AG09319 (cell line): ENCODE data around the gene CALB2.

Experiments
- DNase-seq: peaks from one replicate; pipeline ENCODE4 v3.0.0-alpha.2; 2010; ENCODE audit warnings: low read depth; ENCODE audit errors: extremely low read depth
- TF ChIP-seq, protein P1 (sequence below): IDR thresholded peaks from 2 replicates; pipeline ENCODE4 v1.5.1; 2011; ENCODE audit warnings: low read depth, mild to moderate bottlenecking, inconsistent platforms, low read length, moderate library complexity

The CALB2 gene

DNA sequence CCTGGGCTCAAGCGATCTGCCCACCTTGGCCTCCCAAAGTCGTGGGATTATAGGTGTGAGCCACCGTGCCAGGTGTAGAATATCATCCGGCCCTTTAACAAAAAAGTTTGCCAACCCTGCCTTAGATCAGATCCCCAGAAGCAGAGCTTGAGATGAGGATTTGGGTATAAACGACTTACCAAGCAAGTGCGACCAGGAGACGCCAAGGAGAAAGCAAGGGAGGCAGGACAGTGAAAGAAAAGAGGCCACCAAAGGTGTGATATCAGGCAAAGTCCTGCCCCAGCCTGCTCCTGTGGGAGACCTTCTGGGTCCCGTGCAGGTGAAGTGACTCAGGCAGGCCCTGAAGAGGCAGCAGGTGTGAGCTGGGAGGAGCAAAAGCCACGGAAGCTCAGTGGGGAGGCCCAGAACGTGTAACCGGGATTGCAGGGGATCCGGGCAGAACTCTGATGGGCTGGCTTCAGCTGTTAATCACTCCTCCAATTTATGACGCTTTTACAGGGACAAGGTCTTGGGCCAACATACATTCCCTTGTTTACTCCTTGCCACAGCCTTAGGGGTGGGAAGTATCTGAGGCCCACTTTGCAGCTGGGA lies 14.1 kb upstream of the CALB2 start:
- no peak for DNase-seq
- TF ChIP-seq, protein P1, sequence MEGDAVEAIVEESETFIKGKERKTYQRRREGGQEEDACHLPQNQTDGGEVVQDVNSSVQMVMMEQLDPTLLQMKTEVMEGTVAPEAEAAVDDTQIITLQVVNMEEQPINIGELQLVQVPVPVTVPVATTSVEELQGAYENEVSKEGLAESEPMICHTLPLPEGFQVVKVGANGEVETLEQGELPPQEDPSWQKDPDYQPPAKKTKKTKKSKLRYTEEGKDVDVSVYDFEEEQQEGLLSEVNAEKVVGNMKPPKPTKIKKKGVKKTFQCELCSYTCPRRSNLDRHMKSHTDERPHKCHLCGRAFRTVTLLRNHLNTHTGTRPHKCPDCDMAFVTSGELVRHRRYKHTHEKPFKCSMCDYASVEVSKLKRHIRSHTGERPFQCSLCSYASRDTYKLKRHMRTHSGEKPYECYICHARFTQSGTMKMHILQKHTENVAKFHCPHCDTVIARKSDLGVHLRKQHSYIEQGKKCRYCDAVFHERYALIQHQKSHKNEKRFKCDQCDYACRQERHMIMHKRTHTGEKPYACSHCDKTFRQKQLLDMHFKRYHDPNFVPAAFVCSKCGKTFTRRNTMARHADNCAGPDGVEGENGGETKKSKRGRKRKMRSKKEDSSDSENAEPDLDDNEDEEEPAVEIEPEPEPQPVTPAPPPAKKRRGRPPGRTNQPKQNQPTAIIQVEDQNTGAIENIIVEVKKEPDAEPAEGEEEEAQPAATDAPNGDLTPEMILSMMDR: no peak

DNA sequence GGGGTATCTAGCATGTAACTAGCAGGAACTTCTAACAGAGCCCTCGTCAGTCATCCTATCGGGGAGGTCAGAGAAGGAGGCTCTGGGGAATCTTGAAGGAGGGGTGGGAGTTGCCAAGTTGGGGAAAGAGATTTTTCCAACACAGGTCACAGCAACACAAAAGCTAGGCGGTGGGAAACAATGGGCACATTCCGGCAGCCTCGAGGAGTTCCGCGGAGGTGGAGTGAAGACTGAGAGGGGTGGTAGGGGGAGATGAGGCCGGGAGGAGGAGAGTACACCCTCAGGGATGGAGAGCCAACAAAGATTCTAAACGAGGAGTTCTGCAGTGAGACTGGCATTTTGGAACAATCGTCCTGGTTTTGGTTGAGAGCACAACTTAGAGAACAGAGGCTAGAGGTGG lies 13.5 kb upstream of the CALB2 start:
- TF ChIP-seq, protein P1: no peak
- no peak for DNase-seq

DNA sequence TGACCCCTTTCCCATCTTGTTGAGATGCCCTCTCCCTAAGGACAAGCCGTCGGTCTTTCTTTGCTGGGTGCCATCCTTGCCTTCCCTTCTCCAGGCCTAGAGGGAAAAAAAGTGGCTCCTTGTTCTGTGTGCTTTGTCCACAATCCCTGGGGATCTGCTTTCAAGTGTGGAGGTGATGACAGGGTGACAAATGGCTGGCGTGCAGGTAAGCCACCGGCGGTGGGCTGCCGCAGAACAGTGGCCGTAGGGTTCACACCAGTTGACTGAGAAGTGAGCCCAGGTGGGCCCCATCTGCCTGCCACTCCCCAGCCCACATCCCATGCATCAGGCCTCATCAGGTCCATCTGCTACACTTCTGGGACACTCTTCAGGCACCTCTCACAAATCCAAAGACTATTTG lies 11.4 kb upstream of the CALB2 start:
- TF ChIP-seq, protein P1: no peak
- DNase-seq: no peak

DNA sequence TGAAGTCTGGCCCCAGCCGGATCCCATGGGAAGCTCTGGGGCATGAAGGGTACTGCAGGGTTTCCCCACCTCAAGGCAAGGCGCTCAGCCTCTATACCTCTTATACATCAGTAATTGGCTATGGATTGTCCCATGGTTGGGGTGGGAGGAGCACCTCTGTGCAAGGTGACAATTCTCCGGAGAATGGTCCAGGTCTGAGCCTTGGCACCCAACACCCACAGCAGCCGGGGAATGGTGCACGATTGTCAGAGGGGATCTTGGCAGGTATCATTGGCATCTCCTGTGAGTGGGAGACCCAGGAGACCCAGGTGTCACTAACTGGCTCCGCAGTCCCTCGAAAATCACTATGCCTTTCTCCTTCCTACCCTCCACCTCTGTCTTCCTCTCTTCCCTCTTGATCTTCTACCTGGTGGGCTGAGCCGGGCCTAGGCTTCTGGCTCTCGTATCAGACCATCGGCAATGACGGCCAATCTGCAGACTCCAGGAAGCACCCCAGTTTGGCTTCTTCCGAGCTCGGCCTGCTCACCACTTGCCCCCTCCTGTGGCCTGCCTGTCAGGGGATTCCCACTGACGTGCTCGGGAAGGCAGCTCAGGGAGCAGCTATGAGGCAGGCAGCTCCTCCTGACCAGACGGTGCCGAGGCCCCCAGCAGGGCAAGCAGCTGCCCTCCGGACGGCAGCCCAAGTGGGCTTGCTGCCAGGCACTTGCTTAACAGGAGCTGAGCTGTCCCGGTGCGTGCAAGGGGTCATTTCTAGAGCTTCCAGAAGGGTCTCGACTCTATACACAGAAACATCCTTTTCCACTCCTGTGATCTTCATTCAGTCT lies 10.0 kb upstream of the CALB2 start:
- TF ChIP-seq, protein P1: no peak
- no peak for DNase-seq

DNA sequence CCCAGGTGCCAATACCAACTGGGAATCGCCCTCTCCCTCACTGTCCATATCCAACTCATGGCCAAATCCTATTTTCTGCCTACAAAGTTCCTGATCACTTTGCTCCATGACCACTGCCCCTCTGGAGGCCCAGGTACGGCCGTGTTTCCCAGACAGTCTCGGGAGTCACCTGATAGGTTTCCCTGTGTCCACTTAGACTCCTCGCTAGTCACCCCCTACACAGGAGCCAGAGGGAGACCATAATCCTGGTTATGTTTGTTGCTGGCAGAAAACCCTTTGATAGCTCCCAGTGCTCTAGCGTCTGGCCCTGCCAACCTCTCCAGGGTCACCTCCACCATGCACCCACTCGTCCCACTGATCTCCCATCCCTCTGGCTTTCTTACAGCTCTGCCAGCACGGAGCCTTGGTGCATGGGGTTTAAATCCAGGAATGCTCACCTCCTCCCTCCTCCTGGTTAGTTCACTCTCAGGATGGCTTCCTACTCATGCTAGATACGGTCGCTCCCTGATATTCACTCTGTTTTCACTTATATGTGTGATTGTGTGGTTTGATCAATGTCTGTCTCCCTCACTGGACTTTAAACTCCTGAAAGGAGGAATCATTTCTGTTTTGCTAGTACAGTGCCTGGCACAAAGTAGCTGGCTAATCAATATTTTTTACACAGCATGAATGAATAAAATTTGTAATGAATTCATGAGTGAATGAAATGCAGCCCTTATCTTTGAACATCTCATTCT lies 7.5 kb upstream of the CALB2 start:
- no peak for DNase-seq
- TF ChIP-seq, protein P1: no peak

DNA sequence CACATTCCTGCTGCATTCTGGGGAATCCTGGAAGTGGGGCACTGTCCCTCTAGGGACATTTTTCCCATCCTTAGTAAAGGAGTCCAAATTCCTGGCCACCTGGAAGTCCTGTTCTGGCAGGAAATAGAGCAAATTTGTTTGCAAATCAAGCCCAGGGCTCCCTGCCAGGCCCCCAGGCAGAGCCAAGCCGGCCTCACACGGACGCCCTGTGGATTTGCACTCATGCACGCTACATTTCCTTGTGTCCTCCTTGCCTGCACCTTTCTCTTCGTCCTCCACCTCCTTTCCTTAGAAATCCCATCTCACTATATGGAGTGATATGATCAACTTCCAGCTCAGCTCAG lies 7.0 kb upstream of the CALB2 start:
- DNase-seq: no peak
- TF ChIP-seq, protein P1: no peak

DNA sequence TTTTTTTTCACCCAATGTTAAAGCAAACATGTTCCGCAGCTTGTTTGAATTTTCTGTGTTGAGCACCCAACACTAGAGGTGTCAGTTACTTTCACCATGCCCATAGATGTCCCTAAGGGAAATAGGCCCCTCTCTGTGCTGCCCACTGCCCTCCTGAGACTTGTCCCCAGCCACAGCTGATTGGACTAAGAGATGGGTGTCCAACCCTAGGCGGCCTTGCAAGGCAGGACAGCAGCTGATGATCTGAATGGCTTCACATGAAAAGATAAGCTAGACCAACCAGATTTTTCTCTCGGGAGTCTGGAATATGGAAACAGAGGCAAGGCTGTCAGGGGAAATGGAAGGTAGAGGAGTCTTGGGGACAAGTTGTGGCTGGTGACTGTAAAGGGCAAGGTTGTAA lies 6.1 kb upstream of the CALB2 start:
- DNase-seq: no peak
- TF ChIP-seq, protein P1: no peak
